Measurements from ENCODE around the gene INCA1.
"Not testable (repeated sequence)": the region's sequence is repeated elsewhere in the genome, so short reads cannot be mapped to it uniquely, and the experiment has no call there.

The INCA1 gene
- 0 to 0.42 (median 0.18) reads per million in 9 experiments for total RNA-seq

GRCh38 chr17:4997302-4998026 is at the start of gene INCA1, which contains the start of gene KIF1C:
INCA1 (minus strand) TSS chr17:4997522; CDS start chr17:4994437, 3,085 bp downstream.
KIF1C (plus strand) TSS chr17:4997950; CDS start chr17:5000247, 2,297 bp downstream.
- ATAC-seq (replicated peaks), result peak; percentile 93

DNA sequence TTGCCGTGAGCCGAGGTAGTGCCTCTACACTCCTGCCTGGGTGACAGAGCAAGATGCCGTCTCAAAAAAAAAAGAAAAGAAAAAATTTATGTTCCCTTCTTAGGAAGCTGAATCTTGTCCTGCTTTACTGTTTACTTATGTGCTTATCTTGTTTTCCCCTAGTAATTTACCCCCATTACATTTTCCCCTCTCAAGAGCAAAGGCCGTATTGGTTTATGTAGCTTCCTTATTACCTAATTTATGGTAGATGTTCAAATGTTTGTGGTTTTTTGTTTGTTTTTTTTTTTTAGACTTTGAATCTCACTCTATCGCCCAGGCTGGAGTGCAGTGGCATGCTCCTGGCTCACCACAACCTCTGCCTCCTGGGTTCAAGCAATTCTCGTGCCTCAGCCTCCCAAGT is 48.2 kb upstream of the INCA1 start:
- no peak for DNase-seq
- Mint-ChIP-seq H3K36me3 (ENCODE audit: insufficient read depth) (peaks cover 12% of the 10 kb centered on the region), H3K4me3 (peak overlapping the region; percentile 21 to 54), H3K27ac (peak overlapping the region in 1 of 2 donors; percentile 81), H3K4me1 (ENCODE audit: low read depth in 2 of 2) (peaks cover 32 to 53% of the 10 kb centered on the region in 2 donors), H3K27me3 (no peaks in the 10 kb centered on the region), H3K9me3 (no peaks in the 10 kb centered on the region)
- ATAC-seq (replicated peaks), result no peak

More at GRCh38 chr17:4997302-4998026, at the start of gene INCA1, which contains the start of gene KIF1C:
- Mint-ChIP-seq H3K27me3 (no peaks in the 10 kb centered on the region), H3K9me3 (no peaks in the 10 kb centered on the region), H3K4me1 (ENCODE audit: low read depth in 2 of 2) (peaks cover 25 to 32% of the 10 kb centered on the region in 2 donors), H3K36me3 (ENCODE audit: insufficient read depth) (peaks cover 8% of the 10 kb centered on the region), H3K4me3 (peak within 1 kb of the TSS; percentile 86 to 88), H3K27ac (peak within 1 kb of the TSS; percentile 83 to 90)
- DNase-seq, result peak; percentile 86 to 92 (median 89)

GRCh38 chr17:5044630-5045029 is 47.3 kb upstream of the INCA1 start:
- no peaks in the 10 kb centered on the region for H3K9me3 Mint-ChIP-seq
- peaks cover 12% of the 10 kb centered on the region for H3K36me3 Mint-ChIP-seq (ENCODE audit: insufficient read depth)
- peak overlapping the region; percentile 53 to 81 for H3K27ac Mint-ChIP-seq
- DNase-seq, result no peak
- peaks cover 31 to 49% of the 10 kb centered on the region in 2 donors for H3K4me1 Mint-ChIP-seq (ENCODE audit: low read depth in 2 of 2)
- no peak overlapping the region for H3K4me3 Mint-ChIP-seq
- ATAC-seq (replicated peaks), result no peak
- H3K27me3 Mint-ChIP-seq, result no peaks in the 10 kb centered on the region

GRCh38 chr17:5043524-5043923 is 46.2 kb upstream of the INCA1 start:
- DNase-seq (no peak), ATAC-seq (replicated peaks) (no peak)
- H3K27me3 Mint-ChIP-seq, result no peaks in the 10 kb centered on the region
- H3K27ac Mint-ChIP-seq, result peak overlapping the region; percentile 68 to 87
- H3K4me3 Mint-ChIP-seq, result peak overlapping the region; percentile 79 to 88
- peaks cover 24 to 44% of the 10 kb centered on the region in 2 donors for H3K4me1 Mint-ChIP-seq (ENCODE audit: low read depth in 2 of 2)
- H3K9me3 Mint-ChIP-seq, result no peaks in the 10 kb centered on the region
- peaks cover 7% of the 10 kb centered on the region for H3K36me3 Mint-ChIP-seq (ENCODE audit: insufficient read depth)

DNA sequence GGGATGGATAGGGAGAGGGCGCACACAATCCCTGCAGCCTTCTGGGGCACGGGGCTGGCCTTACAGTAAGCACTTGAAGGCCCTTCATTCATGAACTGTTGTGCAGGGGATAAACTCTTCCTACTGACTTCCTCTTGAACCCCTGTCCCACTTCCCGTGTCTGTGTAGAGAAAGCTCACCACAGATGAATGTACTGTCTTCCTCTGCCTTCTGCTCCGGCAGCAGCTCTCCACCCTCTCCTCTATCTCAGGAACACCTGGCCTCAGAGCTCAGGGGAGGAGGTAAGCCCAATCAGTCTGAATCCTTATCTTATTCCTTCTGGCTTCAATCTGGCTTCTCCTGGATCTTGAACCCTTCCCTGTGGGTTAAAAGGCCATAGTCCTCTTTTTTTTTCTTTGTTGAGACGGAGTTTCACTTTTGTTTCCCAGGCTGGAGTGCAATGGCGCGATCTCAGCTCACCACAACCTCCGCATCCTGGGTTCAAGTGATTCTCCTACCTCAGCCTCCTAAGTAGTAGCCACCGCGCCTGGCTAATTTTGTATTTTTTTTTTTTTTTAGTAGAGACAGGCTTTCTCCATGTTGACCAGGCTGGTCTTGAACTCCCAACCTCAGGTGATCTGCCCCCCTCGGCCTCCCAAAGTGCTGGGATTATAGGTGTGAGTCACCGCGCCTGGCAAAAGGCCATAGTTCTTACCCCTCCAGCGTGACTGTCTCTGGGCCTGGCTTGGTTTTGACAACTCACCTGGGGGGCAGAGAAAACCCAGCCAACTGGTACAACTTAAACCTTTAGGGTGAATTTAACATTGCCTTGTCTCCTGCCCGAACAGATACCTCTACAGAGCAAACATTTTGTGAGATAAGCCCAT is 45.1 kb upstream of the INCA1 start:
- H3K27ac Mint-ChIP-seq, result peak overlapping the region; percentile 87 to 93
- peaks cover 7% of the 10 kb centered on the region for H3K36me3 Mint-ChIP-seq (ENCODE audit: insufficient read depth)
- peak; percentile 66 for ATAC-seq (replicated peaks)
- peak in 1 of 3 experiments; percentile 17 for DNase-seq
- no peaks in the 10 kb centered on the region for H3K27me3 Mint-ChIP-seq
- no peaks in the 10 kb centered on the region for H3K9me3 Mint-ChIP-seq
- peak overlapping the region; percentile 79 to 88 for H3K4me3 Mint-ChIP-seq
- H3K4me1 Mint-ChIP-seq (ENCODE audit: low read depth in 2 of 2), result peaks cover 21 to 34% of the 10 kb centered on the region in 2 donors

DNA sequence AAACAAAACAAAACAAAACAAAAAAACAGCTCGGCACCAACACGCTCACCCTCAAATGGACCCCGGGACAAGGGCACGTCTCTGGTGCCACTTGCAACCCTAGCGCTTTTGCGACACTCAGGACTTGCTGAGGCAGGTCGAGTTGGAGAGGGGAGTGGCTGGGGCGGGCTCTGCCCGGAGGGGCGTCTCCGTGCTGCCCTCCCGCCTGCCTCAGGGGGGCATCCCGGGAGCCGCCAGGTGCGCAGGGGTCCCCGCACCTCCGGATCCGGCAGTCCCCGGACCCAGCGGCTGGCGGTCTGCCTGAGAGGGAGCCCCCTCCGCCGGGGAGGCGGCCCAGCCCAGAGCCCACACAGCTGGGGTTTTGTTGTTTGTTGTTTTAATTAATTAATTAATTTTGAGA is 38.0 kb upstream of the INCA1 start, which contains the start of gene SLC52A1:
Gene SLC52A1 (minus strand): TSS at position 112 of the 400 bp plus-strand sequence. CDS start 820 bp downstream, outside the sequence.
- Mint-ChIP-seq H3K4me1 (ENCODE audit: low read depth in 2 of 2) (peaks cover 16 to 22% of the 10 kb centered on the region in 2 donors), H3K4me3 (peak within 1 kb of the TSS; percentile 20 to 29), H3K27me3 (no peaks in the 10 kb centered on the region), H3K9me3 (no peaks in the 10 kb centered on the region), H3K27ac (peak within 1 kb of the TSS in 1 of 2 donors; percentile 49), H3K36me3 (ENCODE audit: insufficient read depth) (peaks cover 8% of the 10 kb centered on the region)
- ATAC-seq (replicated peaks) (no peak), DNase-seq (no peak)

GRCh38 chr17:5034651-5035050 is 37.3 kb upstream of the INCA1 start:
- Mint-ChIP-seq H3K9me3 (no peaks in the 10 kb centered on the region), H3K36me3 (ENCODE audit: insufficient read depth) (peaks cover 8% of the 10 kb centered on the region), H3K27me3 (no peaks in the 10 kb centered on the region), H3K4me1 (ENCODE audit: low read depth in 2 of 2) (peaks cover 15 to 20% of the 10 kb centered on the region in 2 donors), H3K27ac (no peak overlapping the region), H3K4me3 (peak overlapping the region in 1 of 2 donors; percentile 20)
- ATAC-seq (replicated peaks) (no peak), DNase-seq (no peak)

GRCh38 chr17:5034063-5034462 is 36.7 kb upstream of the INCA1 start:
- H3K9me3 Mint-ChIP-seq, result no peaks in the 10 kb centered on the region
- ATAC-seq (replicated peaks) (no peak), DNase-seq (no peak)
- no peak overlapping the region for H3K4me3 Mint-ChIP-seq
- no peaks in the 10 kb centered on the region for H3K27me3 Mint-ChIP-seq
- H3K4me1 Mint-ChIP-seq (ENCODE audit: low read depth in 2 of 2), result peaks cover 15 to 18% of the 10 kb centered on the region in 2 donors
- H3K36me3 Mint-ChIP-seq (ENCODE audit: insufficient read depth), result peaks cover 8% of the 10 kb centered on the region
- H3K27ac Mint-ChIP-seq, result no peak overlapping the region

GRCh38 chr17:5033352-5034015 is 36.2 kb upstream of the INCA1 start:
- Mint-ChIP-seq H3K36me3 (ENCODE audit: insufficient read depth) (peaks cover 8% of the 10 kb centered on the region), H3K4me1 (ENCODE audit: low read depth in 2 of 2) (peaks cover 15 to 18% of the 10 kb centered on the region in 2 donors), H3K27me3 (no peaks in the 10 kb centered on the region), H3K4me3 (peak overlapping the region in 1 of 2 donors; percentile 31), H3K27ac (no peak overlapping the region), H3K9me3 (no peaks in the 10 kb centered on the region)
- ATAC-seq (replicated peaks) (no peak), DNase-seq (no peak)

DNA sequence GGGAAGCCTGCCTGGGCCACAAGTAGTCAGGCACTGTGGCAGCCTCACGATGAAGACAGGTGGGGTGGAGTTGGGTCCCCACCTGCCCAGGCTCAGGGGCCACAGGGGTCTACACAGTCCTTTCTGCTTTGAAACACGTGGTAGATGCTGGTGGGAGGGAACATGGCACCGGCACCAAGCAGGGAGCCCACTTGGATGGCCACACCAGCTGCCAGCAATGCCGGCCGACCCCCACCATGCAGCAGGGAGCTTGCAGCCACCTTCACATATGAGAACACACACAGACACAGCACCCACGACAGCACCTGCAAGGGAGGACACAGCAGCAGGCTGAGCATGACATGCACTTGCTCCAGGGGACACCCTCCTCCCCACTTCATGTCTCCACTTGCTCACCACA is 35.5 kb upstream of the INCA1 start:
- H3K36me3 Mint-ChIP-seq (ENCODE audit: insufficient read depth), result peaks cover 8% of the 10 kb centered on the region
- DNase-seq (no peak), ATAC-seq (replicated peaks) (no peak)
- H3K27me3 Mint-ChIP-seq, result no peaks in the 10 kb centered on the region
- peak overlapping the region in 1 of 2 donors; percentile 51 for H3K27ac Mint-ChIP-seq
- peaks cover 15 to 18% of the 10 kb centered on the region in 2 donors for H3K4me1 Mint-ChIP-seq (ENCODE audit: low read depth in 2 of 2)
- no peaks in the 10 kb centered on the region for H3K9me3 Mint-ChIP-seq
- H3K4me3 Mint-ChIP-seq, result peak overlapping the region in 1 of 2 donors; percentile 31

DNA sequence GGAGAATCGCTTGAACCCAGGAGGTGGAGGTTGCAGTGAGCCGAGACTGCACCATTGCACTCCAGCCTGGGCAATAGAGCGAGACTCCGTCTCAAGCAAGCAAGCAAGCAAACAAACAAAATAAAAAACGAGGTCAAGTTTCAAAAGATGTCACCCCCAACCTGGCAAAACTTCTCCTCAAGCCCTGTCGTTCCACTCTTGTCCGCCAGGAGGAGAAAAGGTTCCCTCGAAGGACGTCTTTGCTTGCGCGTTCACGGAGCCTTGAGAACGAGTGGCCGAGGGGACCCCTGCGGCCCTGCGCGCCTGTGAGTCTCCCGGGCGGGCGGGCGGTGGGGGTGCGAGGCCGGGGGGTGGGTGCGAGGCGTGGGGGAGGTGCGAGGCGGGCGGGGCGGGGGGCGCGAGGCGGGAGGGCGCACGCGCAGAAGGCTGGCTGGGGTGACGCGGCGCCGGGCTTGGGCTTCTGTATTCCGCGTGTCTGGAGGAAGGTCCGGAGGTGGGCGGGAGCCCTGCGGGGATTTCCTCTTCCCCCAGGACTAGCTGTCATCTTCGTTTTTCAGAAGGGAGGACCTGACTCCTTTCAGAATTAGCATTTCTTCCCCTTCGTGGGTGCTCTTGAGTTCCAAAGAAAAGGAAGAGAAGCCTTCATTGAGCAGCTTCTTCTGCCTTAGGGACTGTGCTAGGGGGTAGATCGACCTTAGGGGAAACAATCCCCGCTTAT is 34.2 kb upstream of the INCA1 start:
- peaks cover 15 to 18% of the 10 kb centered on the region in 2 donors for H3K4me1 Mint-ChIP-seq (ENCODE audit: low read depth in 2 of 2)
- ATAC-seq (replicated peaks) (peak; percentile 88), DNase-seq (peak; percentile 84 to 86 (median 85))
- no peaks in the 10 kb centered on the region for H3K27me3 Mint-ChIP-seq
- no peaks in the 10 kb centered on the region for H3K9me3 Mint-ChIP-seq
- peak overlapping the region; percentile 82 to 86 for H3K4me3 Mint-ChIP-seq
- peak overlapping the region; percentile 87 to 93 for H3K27ac Mint-ChIP-seq
- peaks cover 8% of the 10 kb centered on the region for H3K36me3 Mint-ChIP-seq (ENCODE audit: insufficient read depth)

DNA sequence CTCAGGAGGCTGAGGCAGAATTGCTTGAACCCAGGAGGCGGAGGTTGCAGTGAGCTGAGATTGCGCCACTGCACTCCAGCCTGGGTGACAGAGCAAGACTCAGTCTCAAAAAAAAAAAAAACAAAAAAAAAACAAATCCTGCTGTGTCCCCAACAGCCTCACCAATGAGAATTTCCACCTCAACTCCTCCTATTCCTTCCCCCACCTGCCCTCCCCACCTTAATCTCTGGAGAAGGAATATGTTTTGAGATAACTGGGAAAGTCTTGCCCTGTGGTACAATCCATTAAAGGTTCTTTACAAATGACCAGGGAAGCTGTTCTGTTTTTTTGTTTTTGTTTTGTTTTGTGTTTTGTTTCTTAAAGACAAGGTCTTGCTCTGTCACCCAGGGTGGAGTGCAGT is 32.8 kb upstream of the INCA1 start:
- not testable (repeated sequence) for H3K36me3 Mint-ChIP-seq (ENCODE audit: insufficient read depth); H3K27me3 Mint-ChIP-seq; H3K4me3 Mint-ChIP-seq; DNase-seq; ATAC-seq (replicated peaks); H3K27ac Mint-ChIP-seq; H3K9me3 Mint-ChIP-seq
- H3K4me1 Mint-ChIP-seq (ENCODE audit: low read depth in 2 of 2), result peaks cover 15 to 18% of the 10 kb centered on the region in 2 donors
